GM10847 (cell line): ENCODE data around the gene LRRC74B.

Experiments used
- POLR2A ChIP-seq: IDR thresholded peaks from 2 replicates; pipeline ENCODE4 v1.6.1; 2011; ENCODE audit not compliant: insufficient read length; ENCODE audit errors: extremely low read depth

LRRC74B gene

GRCh38 chr22:21064917-21065864, 19.4 kb downstream of the LRRC74B start:
- TF ChIP-seq POLR2A, result no peak

- TF ChIP-seq POLR2A, result no peak
Measured at GRCh38 chr22:21067075-21067900, 21.5 kb downstream of the LRRC74B start.

- no peak for TF ChIP-seq POLR2A
Measured at GRCh38 chr22:21067901-21068680, 22.3 kb downstream of the LRRC74B start.

- TF ChIP-seq POLR2A, result no peak
Measured at GRCh38 chr22:21068681-21069276, 23.0 kb downstream of the LRRC74B start.

GRCh38 chr22:21069375-21069774, 23.6 kb downstream of the LRRC74B start:
- TF ChIP-seq POLR2A, result no peak

- TF ChIP-seq POLR2A, result no peak
Measured at GRCh38 chr22:21070690-21071615, 25.2 kb downstream of the LRRC74B start.

- TF ChIP-seq POLR2A, result no peak
Measured at GRCh38 chr22:21073023-21073422, 27.3 kb downstream of the LRRC74B start.

GRCh38 chr22:21073482-21073881, 27.7 kb downstream of the LRRC74B start:
- TF ChIP-seq POLR2A, result no peak

GRCh38 chr22:21074102-21074715, 28.5 kb downstream of the LRRC74B start:
- TF ChIP-seq POLR2A, result no peak

GRCh38 chr22:21075516-21076138, 29.9 kb downstream of the LRRC74B start:
- TF ChIP-seq POLR2A, result no peak

- TF ChIP-seq POLR2A, result no peak
Measured at GRCh38 chr22:21076912-21077625, 31.3 kb downstream of the LRRC74B start.

- no peak for TF ChIP-seq POLR2A
Measured at GRCh38 chr22:21077884-21078508, 32.2 kb downstream of the LRRC74B start.
